ENCODE data around the gene FBF1.

The FBF1 gene

DNA sequence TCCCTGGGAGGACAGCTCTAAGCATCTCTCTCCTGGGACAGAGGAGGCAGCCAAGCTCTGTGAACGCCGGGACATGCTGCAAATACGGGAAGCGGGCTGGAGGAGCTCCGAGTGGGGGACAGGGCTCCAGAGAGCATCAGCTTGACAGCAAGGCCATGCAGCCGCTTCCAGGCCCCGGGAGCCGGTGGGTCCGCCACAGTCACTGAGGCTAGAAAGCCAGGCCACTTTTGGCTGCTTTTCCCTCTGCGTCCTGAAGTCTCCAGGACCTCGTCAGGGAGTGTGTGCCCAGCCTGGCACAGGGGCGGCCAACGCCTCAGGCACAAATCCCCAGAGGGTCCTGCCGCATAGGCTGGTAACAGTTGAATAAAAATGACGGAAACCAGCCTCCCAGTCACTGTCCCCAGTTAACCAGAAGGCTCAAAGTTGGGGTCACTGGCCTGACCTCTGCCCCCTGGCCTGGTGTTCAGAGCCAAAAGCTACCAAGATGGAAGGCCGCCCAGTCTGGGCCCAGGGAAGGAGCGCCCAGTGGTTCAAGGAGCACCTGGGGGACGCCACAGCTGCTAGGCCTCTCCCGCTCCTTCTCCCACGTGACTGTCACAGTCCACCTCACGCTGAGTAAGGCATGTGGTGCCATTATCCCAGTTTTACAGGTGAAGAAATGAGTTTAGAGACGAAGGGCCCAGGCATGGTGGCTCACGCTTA, 40.9 kb downstream of the FBF1 start:
- Histone ChIP-seq H3K36me3 (replicated peaks; ENCODE audit: low read depth, low read length) (peaks cover 9% of the 10 kb centered on the region), H3K4me3 (ENCODE audit: low read length) (no peak overlapping the region)

GRCh38 chr17:75899353-75899752, 41.5 kb downstream of the FBF1 start:
- no peak overlapping the region for H3K4me2 ChIP-seq (ENCODE audit: low read length)
- no peaks in the 10 kb centered on the region for H3K27me3 ChIP-seq (ENCODE audit: low read depth, low read length)
- H4K20me1 ChIP-seq (ENCODE audit: insufficient read depth, low read length) = no peaks in the 10 kb centered on the region
- H3K9me3 ChIP-seq (ENCODE audit: insufficient read depth, low read length) = no peaks in the 10 kb centered on the region
- H3K27ac ChIP-seq (ENCODE audit: low read length) = no peak overlapping the region
- peaks cover 22% of the 10 kb centered on the region for H3K4me1 ChIP-seq (ENCODE audit: low read length)
- H3K4me3 ChIP-seq (ENCODE audit: low read length) = no peak overlapping the region
- H3K36me3 ChIP-seq (replicated peaks; ENCODE audit: low read depth, low read length) = peaks cover 9% of the 10 kb centered on the region
- H3K9ac ChIP-seq (ENCODE audit: low read length) = no peak overlapping the region
- no peak for TF ChIP-seq EZH2phosphoT487 (IDR thresholded peaks at IDR 0.05; ENCODE audit: low read depth)
- no peak for TF ChIP-seq CTCF (IDR thresholded peaks at IDR 0.05; ENCODE audit: low read depth, low read length)
- H2AFZ ChIP-seq (ENCODE audit: low read depth, low read length) = no peak overlapping the region
- H3K79me2 ChIP-seq (ENCODE audit: low read length) = peaks cover 38% of the 10 kb centered on the region

More for the DNA sequence above, 40.9 kb downstream of the FBF1 start:
- H4K20me1 ChIP-seq (ENCODE audit: insufficient read depth, low read length) = no peaks in the 10 kb centered on the region
- no peak overlapping the region for H3K27ac ChIP-seq (ENCODE audit: low read length)
- TF ChIP-seq EZH2phosphoT487 (IDR thresholded peaks at IDR 0.05; ENCODE audit: low read depth) (no peak), CTCF (IDR thresholded peaks at IDR 0.05; ENCODE audit: low read depth, low read length) (no peak)
- peaks cover 34% of the 10 kb centered on the region for H3K79me2 ChIP-seq (ENCODE audit: low read length)
- H2AFZ ChIP-seq (ENCODE audit: low read depth, low read length) = no peak overlapping the region
- no peak overlapping the region for H3K9ac ChIP-seq (ENCODE audit: low read length)
- H3K9me3 ChIP-seq (ENCODE audit: insufficient read depth, low read length) = no peaks in the 10 kb centered on the region
- peaks cover 19% of the 10 kb centered on the region for H3K4me1 ChIP-seq (ENCODE audit: low read length)
- H3K4me2 ChIP-seq (ENCODE audit: low read length) = no peak overlapping the region
- no peaks in the 10 kb centered on the region for H3K27me3 ChIP-seq (ENCODE audit: low read depth, low read length)

- H3K4me1 ChIP-seq (ENCODE audit: low read length) = peaks cover 19% of the 10 kb centered on the region
- no peak overlapping the region for H3K4me3 ChIP-seq (ENCODE audit: low read length)
- H4K20me1 ChIP-seq (ENCODE audit: insufficient read depth, low read length) = no peaks in the 10 kb centered on the region
- no peak overlapping the region for H3K9ac ChIP-seq (ENCODE audit: low read length)
- H3K79me2 ChIP-seq (ENCODE audit: low read length) = peaks cover 37% of the 10 kb centered on the region
- H3K36me3 ChIP-seq (replicated peaks; ENCODE audit: low read depth, low read length) = peaks cover 9% of the 10 kb centered on the region
- H3K27me3 ChIP-seq (ENCODE audit: low read depth, low read length) = no peaks in the 10 kb centered on the region
- TF ChIP-seq EZH2phosphoT487 (IDR thresholded peaks at IDR 0.05; ENCODE audit: low read depth) (no peak), CTCF (IDR thresholded peaks at IDR 0.05; ENCODE audit: low read depth, low read length) (no peak)
- no peak overlapping the region for H3K27ac ChIP-seq (ENCODE audit: low read length)
- H3K4me2 ChIP-seq (ENCODE audit: low read length) = no peak overlapping the region
- H2AFZ ChIP-seq (ENCODE audit: low read depth, low read length) = no peak overlapping the region
- no peaks in the 10 kb centered on the region for H3K9me3 ChIP-seq (ENCODE audit: insufficient read depth, low read length)
Measured at GRCh38 chr17:75898791-75899190, 42.1 kb downstream of the FBF1 start.

DNA sequence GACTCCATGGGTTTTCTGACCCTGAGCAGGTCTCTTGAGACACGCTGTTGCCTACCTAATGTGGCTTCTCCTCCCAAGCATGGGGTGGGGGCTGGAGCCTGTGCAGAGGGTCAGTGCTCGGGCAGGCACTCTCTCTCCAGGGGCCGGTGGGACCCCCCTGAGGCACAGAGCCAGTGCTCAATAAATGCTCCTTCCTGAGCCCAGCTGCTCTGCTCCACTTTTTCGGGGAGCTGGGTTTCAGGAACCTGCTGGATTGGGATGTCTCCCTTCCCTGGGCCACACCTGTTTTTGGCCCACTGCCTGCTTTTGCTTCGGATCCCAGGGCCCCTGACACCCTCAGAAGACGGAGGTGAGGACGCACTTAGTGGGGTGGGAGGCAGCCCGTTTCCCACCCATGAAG, 42.8 kb downstream of the FBF1 start:
- Histone ChIP-seq H3K27ac (ENCODE audit: low read length) (no peak overlapping the region), H3K9me3 (ENCODE audit: insufficient read depth, low read length) (no peaks in the 10 kb centered on the region), H3K4me3 (ENCODE audit: low read length) (no peak overlapping the region), H2AFZ (ENCODE audit: low read depth, low read length) (no peak overlapping the region), H3K9ac (ENCODE audit: low read length) (no peak overlapping the region), H3K4me2 (ENCODE audit: low read length) (no peak overlapping the region), H3K4me1 (ENCODE audit: low read length) (peaks cover 15% of the 10 kb centered on the region), H3K36me3 (replicated peaks; ENCODE audit: low read depth, low read length) (peaks cover 14% of the 10 kb centered on the region), H3K27me3 (ENCODE audit: low read depth, low read length) (no peaks in the 10 kb centered on the region), H4K20me1 (ENCODE audit: insufficient read depth, low read length) (no peaks in the 10 kb centered on the region), H3K79me2 (ENCODE audit: low read length) (peaks cover 38% of the 10 kb centered on the region)
- TF ChIP-seq CTCF (IDR thresholded peaks at IDR 0.05; ENCODE audit: low read depth, low read length) (no peak), EZH2phosphoT487 (IDR thresholded peaks at IDR 0.05; ENCODE audit: low read depth) (no peak)

All from OCI-LY3 (cell line).